HepG2 (cell line): Measurements from ENCODE around the gene CLEC16A. TPM values are rescaled to one million over a fixed set of nuclear protein-coding genes. Genes with fewer than 3 reads are reported as not detected.

ENCODE experiments used
- KDM5B ChIP-seq: sonication (generic); formaldehyde crosslinking; IDR thresholded peaks from 2 replicates; pipeline ENCODE4 v1.4.0; 2020; ENCODE audit warnings: missing genetic modification reagents, mild to moderate bottlenecking, borderline replicate concordance
- KIAA2018 ChIP-seq: sonication (generic); formaldehyde crosslinking; IDR thresholded peaks from 2 replicates; pipeline ENCODE4 v1.5.0; 2020; ENCODE audit warnings: mild to moderate bottlenecking, missing genetic modification reagents, borderline replicate concordance
- SMYD3 ChIP-seq: sonication (generic); formaldehyde crosslinking; IDR thresholded peaks from 2 replicates; pipeline ENCODE4 v1.8.1; 2023; ENCODE audit warnings: mild to moderate bottlenecking, missing genetic modification reagents
- SNAI1 ChIP-seq: sonication (generic); formaldehyde crosslinking; IDR thresholded peaks from 2 replicates; pipeline ENCODE4 v1.5.0; 2020; ENCODE audit warnings: mild to moderate bottlenecking, missing genetic modification reagents, borderline replicate concordance
- ZFP62 ChIP-seq: sonication (generic); formaldehyde crosslinking; IDR thresholded peaks from 2 replicates; pipeline ENCODE4 v1.4.0; 2020; ENCODE audit warnings: missing genetic modification reagents
- ZNF234 ChIP-seq: sonication (generic); formaldehyde crosslinking; conservative IDR thresholded peaks from 2 replicates; pipeline ENCODE4 v1.5.1; 2020; ENCODE audit warnings: mild to moderate bottlenecking, missing genetic modification reagents
- ZNF318 ChIP-seq: sonication (generic); formaldehyde crosslinking; IDR thresholded peaks from 2 replicates; pipeline ENCODE4 v1.4.0; 2020; ENCODE audit warnings: mild to moderate bottlenecking, missing genetic modification reagents
- ZNF362 ChIP-seq: sonication (generic); formaldehyde crosslinking; IDR thresholded peaks from 2 replicates; pipeline ENCODE4 v1.4.0; 2020; ENCODE audit warnings: missing genetic modification reagents, mild to moderate bottlenecking, borderline replicate concordance
- polyA plus RNA-seq, 8 experiments: library from polyadenylated mRNA; depleted of rRNA in 3 of 8; stranded (reverse) in 7 of 8; unstranded in 1 of 8; fragments of >200 nt; fragmentation: Illumina TruSeq in 4 of 8; extraction: Trizol in 4 of 8; gene quantifications; 2 replicates each; pipeline versions ENCODE4 v1.2.1 to v1.2.3, GENCODE V29; 2011 to 2016; ENCODE audit warnings: low read depth in 4 of 8, missing spikeins in 1 of 8, mixed read lengths in 1 of 8; ENCODE audit not compliant: insufficient read depth in 1 of 8
- total RNA-seq, 5 experiments: library from RNA; depleted of rRNA; stranded (reverse); fragments of >200 nt; fragmentation: Illumina TruSeq; extraction: Trizol; gene quantifications; 2 replicates each; pipeline ENCODE4 v1.2.3, GENCODE V29; 2016; ENCODE audit warnings: low read depth in 1 of 5

The CLEC16A gene
- total and polyA plus RNA-seq, 2 of the 13 experiments (the other 11 are each of a cell fraction or from before 2014, with no cell fraction given) = 8.5 to 10.3 TPM

- TF ChIP-seq ZNF318 (CRISPR knock-in tag) (no peak), ZNF234 (CRISPR knock-in tag) (no peak), ZFP62 (CRISPR knock-in tag) (no peak), ZNF362 (CRISPR knock-in tag) (no peak), SNAI1 (CRISPR knock-in tag) (no peak), KIAA2018 (no peak), KDM5B (CRISPR knock-in tag) (no peak), SMYD3 (CRISPR knock-in tag) (no peak)
Observed at GRCh38 chr16:11024333-11025053, 80.1 kb downstream of the CLEC16A start (continued).
